Calu3 (cell line): ENCODE measurements around the gene DAO. TPM values are rescaled to one million over a fixed set of nuclear protein-coding genes. Genes with fewer than 3 reads are reported as not detected.

ENCODE experiments used
- BruUV-seq: library from RNA; stranded (reverse); fragments of 400-500 nt; replicated peaks from 2 replicates; lab custom pipeline; 2021; lab: Mats Ljungman, UMichigan
- CTCF ChIA-PET: fragments of 300-600 bp; sonication (Branson Sonifier 250); formaldehyde crosslinking; loops from one replicate; lab custom pipeline; 2022; ENCODE audit warnings: antibody characterized with exemption; lab: Charles Lee
- DNase-seq: peaks from one replicate; pipeline ENCODE4 v3.0.0; 2022
- H3K27ac Mint-ChIP-seq: one replicate; pipeline ENCODE4 v1.8.0; 2022; ENCODE audit warnings: mixed read lengths; ENCODE audit not compliant: unreplicated experiment
- H3K27me3 Mint-ChIP-seq: one replicate; pipeline ENCODE4 v1.8.0; 2022; ENCODE audit warnings: mixed read lengths; ENCODE audit not compliant: unreplicated experiment
- H3K36me3 Mint-ChIP-seq: one replicate; pipeline ENCODE4 v1.8.0; 2022; ENCODE audit warnings: mild to moderate bottlenecking, moderate library complexity, mixed read lengths; ENCODE audit not compliant: insufficient read depth, unreplicated experiment
- H3K4me1 Mint-ChIP-seq: one replicate; pipeline ENCODE4 v1.8.0; 2022; ENCODE audit warnings: mild to moderate bottlenecking, low read depth, mixed read lengths; ENCODE audit not compliant: unreplicated experiment
- H3K4me3 Mint-ChIP-seq: one replicate; pipeline ENCODE4 v1.8.0; 2022; ENCODE audit warnings: mild to moderate bottlenecking, low read depth, moderate library complexity, mixed read lengths; ENCODE audit not compliant: unreplicated experiment
- H3K9me3 Mint-ChIP-seq: one replicate; pipeline ENCODE4 v1.8.0; 2022; ENCODE audit warnings: low read depth, mixed read lengths; ENCODE audit not compliant: unreplicated experiment
- CTCF ChIP-seq: fragments of 200-600 bp; IDR thresholded peaks from one replicate; pipeline ENCODE4 v1.8.0; 2022; ENCODE audit warnings: antibody characterized with exemption; ENCODE audit not compliant: unreplicated experiment
- intact Hi-C: fragments of 100-400 bp; cut with micrococcal nuclease; formaldehyde crosslinking; loops from one replicate; pipeline ENCODE4 v1.10.0; 2022; ENCODE audit not compliant: unreplicated experiment
- total RNA-seq: library from RNA; stranded (reverse); gene quantifications from 2 replicates; pipeline ENCODE4 v1.2.3, GENCODE V29; 2022

DAO gene
- total RNA-seq, 1 experiment from 2014 or later, result not detected

GRCh38 chr12:108884116-108885012, 4.5 kb downstream of the DAO start:
- H3K4me3 Mint-ChIP-seq, result no peak overlapping the region
- intact Hi-C loops, result loop anchor here (1.0 to 5.0 kb wide), 2 partner anchors 53 to 67 kb away; no protein-coding TSS in a partner anchor

GRCh38 chr12:108886873-108887629, 7.2 kb downstream of the DAO start:
- no TSS peak for BruUV-seq
- peaks cover 7% of the 10 kb centered on the region for H3K9me3 Mint-ChIP-seq
- intact Hi-C loops, result no loop called here

More at GRCh38 chr12:108884116-108885012, 4.5 kb downstream of the DAO start:
- Mint-ChIP-seq H3K9me3 (no peaks in the 10 kb centered on the region), H3K4me1 (no peaks in the 10 kb centered on the region), H3K27ac (no peak overlapping the region), H3K36me3 (no peaks in the 10 kb centered on the region), H3K27me3 (peaks cover 8% of the 10 kb centered on the region)
- CTCF ChIA-PET, result interaction anchor here (0.9 to 1.7 kb wide), 2 partner anchors 63 to 66 kb away, joined by 3 to 5 read pairs; no protein-coding TSS in a partner anchor
- no TSS peak for BruUV-seq
- TF ChIP-seq CTCF, result peak; percentile 66
- peak; percentile 68 for DNase-seq

GRCh38 chr12:108888031-108888430, 8.1 kb downstream of the DAO start:
- CTCF ChIA-PET, result no interaction called here

More at GRCh38 chr12:108886873-108887629, 7.2 kb downstream of the DAO start:
- Mint-ChIP-seq H3K4me1 (no peaks in the 10 kb centered on the region), H3K27me3 (peaks cover 20% of the 10 kb centered on the region), H3K4me3 (no peak overlapping the region), H3K27ac (no peak overlapping the region), H3K36me3 (no peaks in the 10 kb centered on the region)
- no peak for TF ChIP-seq CTCF
- DNase-seq, result no peak
- CTCF ChIA-PET, result no interaction called here

More at GRCh38 chr12:108888031-108888430, 8.1 kb downstream of the DAO start:
- no peak overlapping the region for H3K4me3 Mint-ChIP-seq
- H3K9me3 Mint-ChIP-seq, result peaks cover 7% of the 10 kb centered on the region
- intact Hi-C loops, result no loop called here
- H3K4me1 Mint-ChIP-seq, result no peaks in the 10 kb centered on the region
- no TSS peak for BruUV-seq
- no peaks in the 10 kb centered on the region for H3K36me3 Mint-ChIP-seq
- no peak for TF ChIP-seq CTCF
- peaks cover 29% of the 10 kb centered on the region for H3K27me3 Mint-ChIP-seq
- no peak for DNase-seq
- H3K27ac Mint-ChIP-seq, result no peak overlapping the region
